ENCODE data around the gene TNFRSF4. TPM values are rescaled to one million over a fixed set of nuclear protein-coding genes. Genes with fewer than 3 reads are reported as not detected.

TNFRSF4 gene
- total and polyA plus RNA-seq, 10 of the 15 experiments (the other 5 are each of a cell fraction or from before 2014, with no cell fraction given), result 0.05 to 7.3 (median 2.5) TPM; not detected in 1

- ChIA-PET SMC1A (ENCODE audit: uncharacterized antibody, unreplicated experiment) (no interaction called here), POLR2A (interaction anchor here (0.9 to 1.2 kb wide), 3 partner anchors 62 to 178 kb away, joined by 3 to 4 read pairs (median 3); no protein-coding TSS in a partner anchor), CTCF (no interaction called here), RAD21 (ENCODE audit: unreplicated experiment) (interaction anchor here (0.7 to 1.4 kb wide), 2 partner anchors 28 to 52 kb away, joined by 5 read pairs; no protein-coding TSS in a partner anchor)
- no peak for ATAC-seq
- Histone ChIP-seq H3K36me3 (ENCODE audit: control insufficient read depth in 2 of 2, insufficient read depth in 2 of 2, low read length in 1 of 2) (no peaks in the 10 kb centered on the region), H3K4me3 (no peak overlapping the region), H3K27me3 (replicated peaks in 1 of 2; ENCODE audit: control insufficient read depth in 2 of 2, insufficient read depth in 2 of 2, low read length in 1 of 2) (no peaks in the 10 kb centered on the region), H3K4me1 (ENCODE audit: control insufficient read depth, insufficient read depth, low read length) (no peaks in the 10 kb centered on the region), H3K9me3 (replicated peaks; ENCODE audit: control insufficient read depth, insufficient read depth, low read length) (peaks cover 2% of the 10 kb centered on the region; the same call in 1 of the 3 replicates), H4K20me1 (ENCODE audit: control insufficient read depth, insufficient read depth) (no peaks in the 10 kb centered on the region), H3K9ac (ENCODE audit: control insufficient read depth, insufficient read depth, low read length) (no peak overlapping the region), H3K79me2 (ENCODE audit: control insufficient read depth, insufficient read depth, low read length) (no peaks in the 10 kb centered on the region), H3K27ac (ENCODE audit: control insufficient read depth, insufficient read depth) (no peak overlapping the region), H2AFZ (ENCODE audit: control insufficient read depth, low read depth, low read length) (no peak overlapping the region), H3K4me2 (ENCODE audit: control insufficient read depth, insufficient read depth) (no peak overlapping the region)
- intact Hi-C loops (cut with micrococcal nuclease; ENCODE audit: unreplicated experiment), result no loop called here
- DNase-seq (ENCODE audit: low read depth, low spot score), result no peak
- in situ Hi-C loops (cut with MboI), result no loop called here
- WGBS (ENCODE audit: insufficient coverage, insufficient replicate concordance, low lambda C conversion rate, missing lambda C conversion rate), result 49% methylated on average over 17 of the region's 22 CpGs
- no TSS peak for BruUV-seq (replicated peaks)
- peak in 1 of 2 experiments; percentile 31; a peak in 1 of 4 replicates for TF ChIP-seq BHLHE40 (IDR thresholded peaks at IDR 0.05; ENCODE audit: borderline replicate concordance in 1 of 2, low read depth in 2 of 2, low read length in 1 of 2)
- TF ChIP-seq CBX3 (IDR thresholded peaks at IDR 0.05; ENCODE audit: borderline replicate concordance, low read depth), result no peak
- peak; percentile 53 for TF ChIP-seq NR2F1 (conservative IDR thresholded peaks at IDR 0.05)
- no peak for FAIRE-seq
Observed at GRCh38 chr1:1199141-1199960, 14.6 kb downstream of the TNFRSF4 start.

- intact Hi-C loops (cut with micrococcal nuclease; ENCODE audit: unreplicated experiment), result no loop called here
- ATAC-seq, result no peak
- Histone ChIP-seq H3K9ac (ENCODE audit: control insufficient read depth, insufficient read depth, low read length) (no peak overlapping the region), H3K27ac (ENCODE audit: control insufficient read depth, insufficient read depth) (no peak overlapping the region), H2AFZ (ENCODE audit: control insufficient read depth, low read depth, low read length) (no peak overlapping the region), H3K27me3 (replicated peaks in 1 of 2; ENCODE audit: control insufficient read depth in 2 of 2, insufficient read depth in 2 of 2, low read length in 1 of 2) (no peaks in the 10 kb centered on the region), H4K20me1 (ENCODE audit: control insufficient read depth, insufficient read depth) (no peaks in the 10 kb centered on the region), H3K36me3 (ENCODE audit: control insufficient read depth in 2 of 2, insufficient read depth in 2 of 2, low read length in 1 of 2) (no peaks in the 10 kb centered on the region), H3K79me2 (ENCODE audit: control insufficient read depth, insufficient read depth, low read length) (no peaks in the 10 kb centered on the region), H3K4me3 (no peak overlapping the region), H3K4me2 (ENCODE audit: control insufficient read depth, insufficient read depth) (no peak overlapping the region), H3K4me1 (ENCODE audit: control insufficient read depth, insufficient read depth, low read length) (no peaks in the 10 kb centered on the region), H3K9me3 (replicated peaks; ENCODE audit: control insufficient read depth, insufficient read depth, low read length) (peaks cover 2% of the 10 kb centered on the region; the same call in 1 of the 3 replicates)
- CTCF ChIA-PET, result no interaction called here
- RAD21 ChIA-PET (ENCODE audit: unreplicated experiment), result no interaction called here
- POLR2A ChIA-PET, result no interaction called here
- no peak for FAIRE-seq
- no TSS peak for BruUV-seq (replicated peaks)
- in situ Hi-C loops (cut with MboI), result no loop called here
- no peak for DNase-seq (ENCODE audit: low read depth, low spot score)
- 63% methylated on average over 13 of the region's 23 CpGs for WGBS (ENCODE audit: insufficient coverage, insufficient replicate concordance, low lambda C conversion rate, missing lambda C conversion rate)
- SMC1A ChIA-PET (ENCODE audit: uncharacterized antibody, unreplicated experiment), result no interaction called here
- TF ChIP-seq ASH2L (IDR thresholded peaks at IDR 0.05; ENCODE audit: borderline replicate concordance, low read depth) (no peak), SMAD5 (IDR thresholded peaks at IDR 0.05; ENCODE audit: low read depth) (no peak), EGR1 (IDR thresholded peaks at IDR 0.05; ENCODE audit: borderline replicate concordance in 1 of 2, low read depth in 2 of 2, low read length in 2 of 2) (no peak), FOXM1 (IDR thresholded peaks at IDR 0.05; ENCODE audit: low read depth, low read length) (no peak), RELA (IDR thresholded peaks at IDR 0.05; ENCODE audit: borderline replicate concordance, partially characterized antibody) (no peak)
- TF ChIP-seq, protein P1, sequence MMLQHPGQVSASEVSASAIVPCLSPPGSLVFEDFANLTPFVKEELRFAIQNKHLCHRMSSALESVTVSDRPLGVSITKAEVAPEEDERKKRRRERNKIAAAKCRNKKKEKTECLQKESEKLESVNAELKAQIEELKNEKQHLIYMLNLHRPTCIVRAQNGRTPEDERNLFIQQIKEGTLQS (IDR thresholded peaks at IDR 0.05; ENCODE audit: borderline replicate concordance, extremely low read depth, low read depth, low read length), result no peak
- TF ChIP-seq, protein P2, sequence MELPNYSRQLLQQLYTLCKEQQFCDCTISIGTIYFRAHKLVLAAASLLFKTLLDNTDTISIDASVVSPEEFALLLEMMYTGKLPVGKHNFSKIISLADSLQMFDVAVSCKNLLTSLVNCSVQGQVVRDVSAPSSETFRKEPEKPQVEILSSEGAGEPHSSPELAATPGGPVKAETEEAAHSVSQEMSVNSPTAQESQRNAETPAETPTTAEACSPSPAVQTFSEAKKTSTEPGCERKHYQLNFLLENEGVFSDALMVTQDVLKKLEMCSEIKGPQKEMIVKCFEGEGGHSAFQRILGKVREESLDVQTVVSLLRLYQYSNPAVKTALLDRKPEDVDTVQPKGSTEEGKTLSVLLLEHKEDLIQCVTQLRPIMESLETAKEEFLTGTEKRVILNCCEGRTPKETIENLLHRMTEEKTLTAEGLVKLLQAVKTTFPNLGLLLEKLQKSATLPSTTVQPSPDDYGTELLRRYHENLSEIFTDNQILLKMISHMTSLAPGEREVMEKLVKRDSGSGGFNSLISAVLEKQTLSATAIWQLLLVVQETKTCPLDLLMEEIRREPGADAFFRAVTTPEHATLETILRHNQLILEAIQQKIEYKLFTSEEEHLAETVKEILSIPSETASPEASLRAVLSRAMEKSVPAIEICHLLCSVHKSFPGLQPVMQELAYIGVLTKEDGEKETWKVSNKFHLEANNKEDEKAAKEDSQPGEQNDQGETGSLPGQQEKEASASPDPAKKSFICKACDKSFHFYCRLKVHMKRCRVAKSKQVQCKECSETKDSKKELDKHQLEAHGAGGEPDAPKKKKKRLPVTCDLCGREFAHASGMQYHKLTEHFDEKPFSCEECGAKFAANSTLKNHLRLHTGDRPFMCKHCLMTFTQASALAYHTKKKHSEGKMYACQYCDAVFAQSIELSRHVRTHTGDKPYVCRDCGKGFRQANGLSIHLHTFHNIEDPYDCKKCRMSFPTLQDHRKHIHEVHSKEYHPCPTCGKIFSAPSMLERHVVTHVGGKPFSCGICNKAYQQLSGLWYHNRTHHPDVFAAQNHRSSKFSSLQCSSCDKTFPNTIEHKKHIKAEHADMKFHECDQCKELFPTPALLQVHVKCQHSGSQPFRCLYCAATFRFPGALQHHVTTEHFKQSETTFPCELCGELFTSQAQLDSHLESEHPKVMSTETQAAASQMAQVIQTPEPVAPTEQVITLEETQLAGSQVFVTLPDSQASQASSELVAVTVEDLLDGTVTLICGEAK (IDR thresholded peaks at IDR 0.05; ENCODE audit: borderline replicate concordance), result no peak
Observed at GRCh38 chr1:1198423-1199140, 15.4 kb downstream of the TNFRSF4 start.
